ENCODE measurements around the gene MGME1.

The MGME1 gene, protein sequence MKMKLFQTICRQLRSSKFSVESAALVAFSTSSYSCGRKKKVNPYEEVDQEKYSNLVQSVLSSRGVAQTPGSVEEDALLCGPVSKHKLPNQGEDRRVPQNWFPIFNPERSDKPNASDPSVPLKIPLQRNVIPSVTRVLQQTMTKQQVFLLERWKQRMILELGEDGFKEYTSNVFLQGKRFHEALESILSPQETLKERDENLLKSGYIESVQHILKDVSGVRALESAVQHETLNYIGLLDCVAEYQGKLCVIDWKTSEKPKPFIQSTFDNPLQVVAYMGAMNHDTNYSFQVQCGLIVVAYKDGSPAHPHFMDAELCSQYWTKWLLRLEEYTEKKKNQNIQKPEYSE

DNA sequence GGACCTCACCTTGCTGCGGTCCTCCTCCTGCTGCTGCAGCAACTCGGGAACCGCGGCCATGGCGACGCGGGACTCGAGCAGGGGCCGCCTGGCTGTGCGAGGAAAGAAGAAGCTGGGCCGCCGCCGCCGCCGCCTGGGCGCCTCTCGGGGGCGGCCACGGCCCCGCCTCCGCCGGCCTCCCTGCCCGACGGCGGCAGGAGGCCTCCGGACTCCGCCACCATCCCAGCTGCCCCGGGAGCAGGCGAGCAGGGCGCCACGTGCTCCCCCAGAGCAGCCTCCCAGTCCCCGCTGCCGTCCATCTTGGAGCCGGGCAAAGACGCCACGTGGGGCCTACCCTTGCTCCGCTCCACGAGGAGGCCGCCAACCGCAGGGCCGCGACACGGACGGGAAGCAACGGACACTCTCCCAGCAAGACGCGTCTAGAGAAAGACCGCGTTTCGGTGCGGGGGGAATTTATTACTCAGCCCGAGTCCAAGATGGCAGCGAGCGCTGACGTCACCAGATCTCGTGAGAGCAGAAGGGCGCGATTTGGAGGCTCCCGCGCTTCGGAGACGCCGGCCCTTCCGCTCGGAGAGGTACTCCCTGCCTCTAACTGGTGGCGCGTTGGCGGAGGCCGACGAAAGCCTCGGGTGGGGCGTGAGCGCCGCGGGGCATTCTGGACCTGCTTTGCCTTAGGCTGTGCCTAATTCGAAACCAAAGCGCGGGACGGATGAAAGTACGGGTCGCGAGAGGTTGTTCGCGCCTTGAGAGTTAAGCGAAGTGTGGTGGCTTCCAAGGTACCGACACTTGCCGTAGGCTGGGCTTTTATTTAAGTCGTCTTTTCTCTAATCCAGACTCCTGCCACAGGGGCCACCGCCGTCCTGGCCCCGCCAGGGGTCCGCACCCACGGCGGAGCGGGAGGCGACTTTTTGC lies at the start of gene MGME1, which contains the start of gene SNX5:
Gene MGME1 (plus strand): TSS at position 653 of the 912 bp plus-strand sequence. CDS start 842 bp downstream, outside the sequence.
Gene SNX5 (minus strand): TSS at position 429 of the 912 bp plus-strand sequence. CDS start 369 bp downstream, at position 60.
- H3K27ac ChIP-seq, result peak within 1 kb of the TSS; percentile 99
- H3K9me3 ChIP-seq (ENCODE audit: low read depth, low read length), result no peaks in the 10 kb centered on the region
- peak within 1 kb of the TSS; percentile 80 for H3K4me3 ChIP-seq
- H3K36me3 ChIP-seq (ENCODE audit: insufficient read depth, low read length), result peaks cover 64% of the 10 kb centered on the region
- H3K9ac ChIP-seq (ENCODE audit: insufficient read length), result peak within 1 kb of the TSS; percentile 93
- peak; percentile 99 for TF ChIP-seq POLR2AphosphoS5 (IDR thresholded peaks at IDR 0.05; ENCODE audit: borderline replicate concordance, low read depth, low read length)
- TF ChIP-seq FOXP2 (optimal IDR thresholded peaks at IDR 0.05; ENCODE audit: control extremely low read depth, extremely low read length, insufficient read depth), result peak; percentile 86
- no peak for TF ChIP-seq EZH2 (IDR thresholded peaks at IDR 0.05)
- DNase-seq (ENCODE audit: low read depth, low spot score), result peak; percentile 94

DNA sequence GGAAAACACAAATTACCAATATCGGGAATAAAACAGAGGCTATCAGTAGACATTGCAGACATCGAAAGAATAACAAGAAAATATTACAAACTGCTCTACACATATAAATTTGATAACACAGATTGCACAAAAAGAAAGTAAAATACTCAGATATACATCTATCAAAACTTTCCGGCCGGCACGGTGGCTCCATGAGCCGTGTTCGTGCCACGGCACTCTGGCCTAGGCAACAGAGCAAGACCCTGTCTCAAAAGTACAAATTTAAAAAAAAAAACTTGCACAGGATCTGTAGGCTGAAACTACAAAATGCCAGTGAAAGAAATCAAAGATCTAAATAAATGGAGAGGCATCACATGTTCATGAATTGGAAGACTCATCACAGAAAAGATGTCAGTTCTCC lies 49.7 kb upstream of the MGME1 start:
- no peak overlapping the region for H3K9ac ChIP-seq (ENCODE audit: insufficient read length)
- no peaks in the 10 kb centered on the region for H3K36me3 ChIP-seq (ENCODE audit: insufficient read depth, low read length)
- H3K4me3 ChIP-seq, result no peak overlapping the region
- H3K27ac ChIP-seq, result no peak overlapping the region
- H3K9me3 ChIP-seq (ENCODE audit: low read depth, low read length), result no peaks in the 10 kb centered on the region
- no peak for TF ChIP-seq EZH2 (IDR thresholded peaks at IDR 0.05)
- no peak for TF ChIP-seq FOXP2 (optimal IDR thresholded peaks at IDR 0.05; ENCODE audit: control extremely low read depth, extremely low read length, insufficient read depth)
- no peak for TF ChIP-seq POLR2AphosphoS5 (IDR thresholded peaks at IDR 0.05; ENCODE audit: borderline replicate concordance, low read depth, low read length)
- DNase-seq (ENCODE audit: low read depth, low spot score), result no peak

DNA sequence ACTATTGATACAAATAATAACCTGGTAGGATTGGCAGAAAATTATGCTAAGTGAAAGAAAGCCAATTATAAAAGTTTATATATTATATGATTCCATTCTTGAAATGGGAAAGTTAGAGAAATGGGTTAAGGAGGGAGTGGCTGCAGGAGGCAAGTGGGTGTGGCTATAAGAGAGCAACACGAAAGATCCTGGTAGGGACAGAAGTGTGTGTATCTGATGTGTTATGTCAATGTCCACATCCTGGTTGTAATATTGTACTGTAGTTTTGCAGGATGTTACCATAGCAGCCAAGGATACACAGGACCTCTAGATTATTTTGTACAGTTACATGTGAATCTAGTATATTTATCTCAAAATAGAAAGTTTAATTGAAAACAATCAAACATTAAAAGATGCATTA lies 47.0 kb upstream of the MGME1 start:
- Histone ChIP-seq H3K4me3 (no peak overlapping the region), H3K27ac (no peak overlapping the region), H3K36me3 (ENCODE audit: insufficient read depth, low read length) (no peaks in the 10 kb centered on the region), H3K9ac (ENCODE audit: insufficient read length) (no peak overlapping the region), H3K9me3 (ENCODE audit: low read depth, low read length) (no peaks in the 10 kb centered on the region)
- TF ChIP-seq POLR2AphosphoS5 (IDR thresholded peaks at IDR 0.05; ENCODE audit: borderline replicate concordance, low read depth, low read length), result no peak
- no peak for TF ChIP-seq EZH2 (IDR thresholded peaks at IDR 0.05)
- TF ChIP-seq FOXP2 (optimal IDR thresholded peaks at IDR 0.05; ENCODE audit: control extremely low read depth, extremely low read length, insufficient read depth), result no peak
- DNase-seq (ENCODE audit: low read depth, low spot score), result no peak

DNA sequence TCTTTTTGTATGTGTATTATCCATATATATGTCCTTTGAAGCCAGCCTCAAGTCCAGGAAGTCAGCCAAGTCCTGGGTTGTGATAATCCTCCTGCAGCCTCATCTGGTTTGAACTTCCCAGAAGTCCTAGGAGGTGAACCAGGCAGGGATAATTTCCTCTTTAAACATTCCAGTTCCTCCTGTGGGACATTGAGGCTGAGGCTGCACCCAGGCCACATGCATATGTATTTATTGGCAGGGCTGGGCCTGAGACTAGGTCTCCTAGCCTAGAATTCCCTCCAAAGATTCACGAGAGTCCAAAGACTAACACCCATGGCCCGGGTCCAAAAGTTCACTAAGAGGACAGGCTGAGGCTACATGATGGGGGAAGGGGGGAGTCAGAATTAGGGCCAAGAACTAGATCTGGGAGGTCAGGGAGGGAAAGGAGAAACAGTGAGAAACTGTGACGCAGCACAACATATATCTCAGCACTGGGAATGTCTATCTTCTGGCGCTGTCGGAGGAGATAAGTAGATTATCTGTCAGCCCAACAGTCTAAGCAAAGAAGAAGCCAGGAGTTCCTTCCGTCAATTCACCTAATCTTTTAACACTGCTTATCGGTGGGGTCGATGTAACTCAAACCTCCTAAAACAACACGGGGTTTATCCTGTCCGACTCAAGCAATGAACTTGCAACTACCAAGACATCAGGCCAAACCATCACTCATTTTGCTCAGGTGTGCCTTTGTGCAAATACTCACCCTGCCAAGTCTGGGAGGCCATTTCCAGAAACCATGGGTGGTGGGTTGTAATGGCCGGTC lies 43.5 kb upstream of the MGME1 start:
- Histone ChIP-seq H3K9me3 (ENCODE audit: low read depth, low read length) (no peaks in the 10 kb centered on the region), H3K27ac (no peak overlapping the region), H3K4me3 (no peak overlapping the region), H3K36me3 (ENCODE audit: insufficient read depth, low read length) (no peaks in the 10 kb centered on the region), H3K9ac (ENCODE audit: insufficient read length) (no peak overlapping the region)
- TF ChIP-seq POLR2AphosphoS5 (IDR thresholded peaks at IDR 0.05; ENCODE audit: borderline replicate concordance, low read depth, low read length), result no peak
- TF ChIP-seq EZH2 (IDR thresholded peaks at IDR 0.05), result no peak
- TF ChIP-seq FOXP2 (optimal IDR thresholded peaks at IDR 0.05; ENCODE audit: control extremely low read depth, extremely low read length, insufficient read depth), result no peak
- no peak for DNase-seq (ENCODE audit: low read depth, low spot score)

DNA sequence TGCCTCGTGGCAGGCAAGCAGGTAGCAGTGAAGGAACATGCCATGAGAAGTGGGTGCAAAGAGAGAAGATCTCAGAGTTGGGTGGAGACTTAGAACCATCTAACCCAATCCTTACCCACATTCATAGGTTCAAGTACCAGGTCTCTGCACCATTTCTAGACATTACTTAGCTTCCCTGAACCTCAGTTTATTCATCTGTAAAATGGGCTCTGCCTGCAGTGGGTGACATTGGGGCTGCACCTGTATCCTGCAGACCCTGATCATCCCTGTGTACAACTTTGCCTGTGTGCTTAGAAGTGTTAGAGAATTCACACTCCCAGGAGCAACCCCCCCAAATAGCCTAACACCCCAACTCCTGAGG lies 42.9 kb upstream of the MGME1 start:
- DNase-seq (ENCODE audit: low read depth, low spot score), result no peak
- TF ChIP-seq EZH2 (IDR thresholded peaks at IDR 0.05), result no peak
- Histone ChIP-seq H3K27ac (no peak overlapping the region), H3K9ac (ENCODE audit: insufficient read length) (no peak overlapping the region), H3K9me3 (ENCODE audit: low read depth, low read length) (no peaks in the 10 kb centered on the region), H3K36me3 (ENCODE audit: insufficient read depth, low read length) (no peaks in the 10 kb centered on the region), H3K4me3 (no peak overlapping the region)

DNA sequence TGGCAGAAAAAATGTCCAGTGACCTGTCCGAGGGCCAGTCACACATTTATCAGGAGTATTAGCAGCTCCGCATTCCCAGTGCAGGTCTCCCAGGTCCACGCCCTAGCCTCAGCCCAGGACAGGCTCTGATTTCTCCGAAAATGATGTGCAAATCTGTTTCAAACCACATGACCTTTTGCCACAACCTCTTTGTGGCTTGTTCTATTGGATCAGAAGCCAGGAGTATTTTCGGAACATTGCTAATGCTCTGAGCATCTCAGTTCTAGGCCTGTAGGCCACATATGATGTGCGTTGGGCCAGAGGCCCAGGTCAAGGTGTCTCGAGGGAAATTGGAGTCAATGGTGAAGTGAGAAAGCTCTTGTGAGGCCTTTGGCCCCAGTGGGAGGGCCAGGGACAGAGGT lies 40.6 kb upstream of the MGME1 start:
- Histone ChIP-seq H3K36me3 (ENCODE audit: insufficient read depth, low read length) (no peaks in the 10 kb centered on the region), H3K9me3 (ENCODE audit: low read depth, low read length) (no peaks in the 10 kb centered on the region), H3K9ac (ENCODE audit: insufficient read length) (no peak overlapping the region), H3K4me3 (no peak overlapping the region), H3K27ac (no peak overlapping the region)
- TF ChIP-seq POLR2AphosphoS5 (IDR thresholded peaks at IDR 0.05; ENCODE audit: borderline replicate concordance, low read depth, low read length) (no peak), FOXP2 (optimal IDR thresholded peaks at IDR 0.05; ENCODE audit: control extremely low read depth, extremely low read length, insufficient read depth) (no peak), EZH2 (IDR thresholded peaks at IDR 0.05) (no peak)
- no peak for DNase-seq (ENCODE audit: low read depth, low spot score)

DNA sequence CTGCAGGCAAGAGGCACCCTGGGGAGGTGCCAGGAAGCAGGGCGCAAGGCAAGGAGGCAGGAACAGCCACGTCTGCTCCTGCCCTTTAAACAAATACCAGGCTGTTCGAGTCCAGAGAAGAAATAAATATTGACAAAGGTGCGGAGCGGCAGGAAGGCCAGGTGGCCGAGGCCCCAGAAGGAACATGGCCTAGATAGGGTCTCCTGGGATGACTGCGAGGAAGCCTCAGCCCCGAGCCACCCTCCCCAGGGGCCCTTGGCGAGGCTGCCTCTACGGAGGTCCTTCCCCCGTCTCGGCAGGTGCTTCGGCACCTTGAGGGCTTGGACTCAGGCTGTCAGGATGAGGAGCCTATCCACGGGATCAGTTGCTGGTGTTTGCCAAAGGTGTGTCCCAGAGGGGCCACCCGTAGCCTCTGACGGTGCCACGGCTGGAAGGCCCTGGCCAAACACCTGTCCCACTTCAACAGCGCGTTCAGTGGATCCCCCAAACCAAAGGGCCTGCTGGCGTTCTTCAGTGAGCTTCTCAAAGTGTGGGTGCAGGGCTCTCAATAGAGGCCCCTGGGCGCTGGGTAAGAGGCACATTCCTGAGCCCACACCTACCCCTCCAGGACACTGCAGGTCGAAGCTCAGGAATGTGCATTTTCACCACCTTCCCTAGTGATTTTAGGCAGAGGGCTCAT lies 40.0 kb upstream of the MGME1 start:
- H3K9ac ChIP-seq (ENCODE audit: insufficient read length), result no peak overlapping the region
- no peak overlapping the region for H3K4me3 ChIP-seq
- DNase-seq (ENCODE audit: low read depth, low spot score), result no peak
- no peaks in the 10 kb centered on the region for H3K36me3 ChIP-seq (ENCODE audit: insufficient read depth, low read length)
- no peaks in the 10 kb centered on the region for H3K9me3 ChIP-seq (ENCODE audit: low read depth, low read length)
- no peak overlapping the region for H3K27ac ChIP-seq
- TF ChIP-seq FOXP2 (optimal IDR thresholded peaks at IDR 0.05; ENCODE audit: control extremely low read depth, extremely low read length, insufficient read depth), result no peak
- TF ChIP-seq EZH2 (IDR thresholded peaks at IDR 0.05), result no peak
- no peak for TF ChIP-seq POLR2AphosphoS5 (IDR thresholded peaks at IDR 0.05; ENCODE audit: borderline replicate concordance, low read depth, low read length)

Data from SK-N-MC (cell line).